Measurements from ENCODE around the gene CIITA.

The CIITA gene

GRCh38 chr16:10970065-10970464 lies 93.1 kb downstream of the CIITA start:
- H3K4me2 ChIP-seq (ENCODE audit: low read length): no peak overlapping the region
- peaks cover 29% of the 10 kb centered on the region for H3K36me3 ChIP-seq (ENCODE audit: insufficient read depth, low read length)
- H3K4me1 ChIP-seq (ENCODE audit: control insufficient read depth, insufficient read depth, low read length): peaks cover 2% of the 10 kb centered on the region

GRCh38 chr16:10971560-10971961 lies 94.6 kb downstream of the CIITA start:
- Histone ChIP-seq H3K27me3 (ENCODE audit: control insufficient read depth, insufficient read depth, low read length) (no peaks in the 10 kb centered on the region), H3K4me3 (ENCODE audit: low read length) (no peak overlapping the region), H3K9me3 (replicated peaks; ENCODE audit: low read length) (no peaks in the 10 kb centered on the region), H3K4me2 (ENCODE audit: low read length) (no peak overlapping the region), H3K36me3 (ENCODE audit: insufficient read depth, low read length) (peaks cover 24% of the 10 kb centered on the region), H3K4me1 (ENCODE audit: control insufficient read depth, insufficient read depth, low read length) (peaks cover 2% of the 10 kb centered on the region), H3K9ac (ENCODE audit: low read depth, low read length) (no peak overlapping the region)

More at GRCh38 chr16:10970065-10970464, 93.1 kb downstream of the CIITA start:
- H3K4me3 ChIP-seq (ENCODE audit: low read length): no peak overlapping the region
- no peaks in the 10 kb centered on the region for H3K27me3 ChIP-seq (ENCODE audit: control insufficient read depth, insufficient read depth, low read length)
- no peak overlapping the region for H3K9ac ChIP-seq (ENCODE audit: low read depth, low read length)
- no peaks in the 10 kb centered on the region for H3K9me3 ChIP-seq (replicated peaks; ENCODE audit: low read length)

GRCh38 chr16:10972108-10972818 lies 95.3 kb downstream of the CIITA start:
- Histone ChIP-seq H3K36me3 (ENCODE audit: insufficient read depth, low read length) (peaks cover 24% of the 10 kb centered on the region), H3K27me3 (ENCODE audit: control insufficient read depth, insufficient read depth, low read length) (no peaks in the 10 kb centered on the region), H3K9ac (ENCODE audit: low read depth, low read length) (no peak overlapping the region), H3K4me3 (ENCODE audit: low read length) (no peak overlapping the region), H3K4me2 (ENCODE audit: low read length) (no peak overlapping the region), H3K9me3 (replicated peaks; ENCODE audit: low read length) (no peaks in the 10 kb centered on the region), H3K4me1 (ENCODE audit: control insufficient read depth, insufficient read depth, low read length) (peaks cover 2% of the 10 kb centered on the region)

- no peak overlapping the region for H3K4me3 ChIP-seq (ENCODE audit: low read length)
- H3K4me1 ChIP-seq (ENCODE audit: control insufficient read depth, insufficient read depth, low read length): peaks cover 2% of the 10 kb centered on the region
- no peak overlapping the region for H3K4me2 ChIP-seq (ENCODE audit: low read length)
- H3K9me3 ChIP-seq (replicated peaks; ENCODE audit: low read length): no peaks in the 10 kb centered on the region
- H3K9ac ChIP-seq (ENCODE audit: low read depth, low read length): no peak overlapping the region
- H3K36me3 ChIP-seq (ENCODE audit: insufficient read depth, low read length): peaks cover 24% of the 10 kb centered on the region
- no peaks in the 10 kb centered on the region for H3K27me3 ChIP-seq (ENCODE audit: control insufficient read depth, insufficient read depth, low read length)
Measured at GRCh38 chr16:10972819-10973464, 95.9 kb downstream of the CIITA start.

- Histone ChIP-seq H3K9ac (ENCODE audit: low read depth, low read length) (no peak overlapping the region), H3K27me3 (ENCODE audit: control insufficient read depth, insufficient read depth, low read length) (no peaks in the 10 kb centered on the region), H3K36me3 (ENCODE audit: insufficient read depth, low read length) (peaks cover 36% of the 10 kb centered on the region), H3K9me3 (replicated peaks; ENCODE audit: low read length) (no peaks in the 10 kb centered on the region), H3K4me3 (ENCODE audit: low read length) (no peak overlapping the region), H3K4me1 (ENCODE audit: control insufficient read depth, insufficient read depth, low read length) (peaks cover 1% of the 10 kb centered on the region), H3K4me2 (ENCODE audit: low read length) (no peak overlapping the region)
Measured at GRCh38 chr16:10976634-10977033, 99.6 kb downstream of the CIITA start.

GRCh38 chr16:10978124-10978523 lies 101.1 kb downstream of the CIITA start:
- Histone ChIP-seq H3K27me3 (ENCODE audit: control insufficient read depth, insufficient read depth, low read length) (no peaks in the 10 kb centered on the region), H3K4me2 (ENCODE audit: low read length) (no peak overlapping the region), H3K36me3 (ENCODE audit: insufficient read depth, low read length) (peaks cover 41% of the 10 kb centered on the region), H3K9ac (ENCODE audit: low read depth, low read length) (no peak overlapping the region), H3K4me1 (ENCODE audit: control insufficient read depth, insufficient read depth, low read length) (no peaks in the 10 kb centered on the region), H3K4me3 (ENCODE audit: low read length) (no peak overlapping the region), H3K9me3 (replicated peaks; ENCODE audit: low read length) (no peaks in the 10 kb centered on the region)

GRCh38 chr16:10978871-10979446 lies 102.0 kb downstream of the CIITA start:
- H3K27me3 ChIP-seq (ENCODE audit: control insufficient read depth, insufficient read depth, low read length): no peaks in the 10 kb centered on the region
- H3K4me2 ChIP-seq (ENCODE audit: low read length): no peak overlapping the region
- H3K4me3 ChIP-seq (ENCODE audit: low read length): no peak overlapping the region
- no peak overlapping the region for H3K9ac ChIP-seq (ENCODE audit: low read depth, low read length)
- no peaks in the 10 kb centered on the region for H3K9me3 ChIP-seq (replicated peaks; ENCODE audit: low read length)
- peaks cover 43% of the 10 kb centered on the region for H3K36me3 ChIP-seq (ENCODE audit: insufficient read depth, low read length)
- H3K4me1 ChIP-seq (ENCODE audit: control insufficient read depth, insufficient read depth, low read length): no peaks in the 10 kb centered on the region

- no peak overlapping the region for H3K4me3 ChIP-seq (ENCODE audit: low read length)
- H3K27me3 ChIP-seq (ENCODE audit: control insufficient read depth, insufficient read depth, low read length): no peaks in the 10 kb centered on the region
- no peaks in the 10 kb centered on the region for H3K9me3 ChIP-seq (replicated peaks; ENCODE audit: low read length)
- peaks cover 2% of the 10 kb centered on the region for H3K4me1 ChIP-seq (ENCODE audit: control insufficient read depth, insufficient read depth, low read length)
- H3K4me2 ChIP-seq (ENCODE audit: low read length): no peak overlapping the region
- H3K9ac ChIP-seq (ENCODE audit: low read depth, low read length): no peak overlapping the region
- peaks cover 35% of the 10 kb centered on the region for H3K36me3 ChIP-seq (ENCODE audit: insufficient read depth, low read length)
Measured at GRCh38 chr16:10979717-10980601, 103.0 kb downstream of the CIITA start.

GRCh38 chr16:10980813-10981212 lies 103.8 kb downstream of the CIITA start:
- peaks cover 2% of the 10 kb centered on the region for H3K4me1 ChIP-seq (ENCODE audit: control insufficient read depth, insufficient read depth, low read length)
- H3K36me3 ChIP-seq (ENCODE audit: insufficient read depth, low read length): peaks cover 35% of the 10 kb centered on the region
- H3K4me3 ChIP-seq (ENCODE audit: low read length): no peak overlapping the region
- no peaks in the 10 kb centered on the region for H3K27me3 ChIP-seq (ENCODE audit: control insufficient read depth, insufficient read depth, low read length)
- H3K4me2 ChIP-seq (ENCODE audit: low read length): no peak overlapping the region
- no peaks in the 10 kb centered on the region for H3K9me3 ChIP-seq (replicated peaks; ENCODE audit: low read length)
- no peak overlapping the region for H3K9ac ChIP-seq (ENCODE audit: low read depth, low read length)

- H3K36me3 ChIP-seq (ENCODE audit: insufficient read depth, low read length): peaks cover 35% of the 10 kb centered on the region
- H3K27me3 ChIP-seq (ENCODE audit: control insufficient read depth, insufficient read depth, low read length): no peaks in the 10 kb centered on the region
- H3K4me2 ChIP-seq (ENCODE audit: low read length): no peak overlapping the region
- peaks cover 2% of the 10 kb centered on the region for H3K4me1 ChIP-seq (ENCODE audit: control insufficient read depth, insufficient read depth, low read length)
- H3K9ac ChIP-seq (ENCODE audit: low read depth, low read length): no peak overlapping the region
- H3K4me3 ChIP-seq (ENCODE audit: low read length): no peak overlapping the region
- no peaks in the 10 kb centered on the region for H3K9me3 ChIP-seq (replicated peaks; ENCODE audit: low read length)
Measured at GRCh38 chr16:10981697-10982216, 104.8 kb downstream of the CIITA start.
